Coronary artery (tissue), 2 donors: ENCODE measurements around the gene NOD2.

ENCODE experiments used
- DNase-seq: peaks from one replicate; pipeline ENCODE4 v3.0.0-alpha.2; 2017; ENCODE audit warnings: low spot score
- H3K27ac ChIP-seq, 2 donors: fragments of 200-600 bp; sonication (generic); one replicate each; pipeline ENCODE4 v1.5.1; 2016 to 2019
- H3K4me3 ChIP-seq: fragments of 200-600 bp; sonication (generic); 2 replicates; pipeline ENCODE4 v1.5.1; 2016; ENCODE audit warnings: mild to moderate bottlenecking, moderate library complexity
- CTCF ChIP-seq: fragments of 200-600 bp; sonication (generic); IDR thresholded peaks from one replicate; pipeline ENCODE4 v1.5.1; 2019; ENCODE audit warnings: antibody characterized with exemption

The NOD2 gene

GRCh38 chr16:50751528-50751927 lies 58.1 kb downstream of the NOD2 start:
- Histone ChIP-seq H3K4me3 (no peak overlapping the region), H3K27ac (no peak overlapping the region)
- TF ChIP-seq CTCF = no peak
- DNase-seq = no peak

GRCh38 chr16:50752471-50753235 lies 59.2 kb downstream of the NOD2 start:
- no peak for TF ChIP-seq CTCF
- Histone ChIP-seq H3K4me3 (no peak overlapping the region), H3K27ac (no peak overlapping the region)
- DNase-seq = no peak

GRCh38 chr16:50756473-50756872 lies 63.1 kb downstream of the NOD2 start:
- no peak for DNase-seq
- no peak overlapping the region for H3K27ac ChIP-seq
- H3K4me3 ChIP-seq = no peak overlapping the region
- no peak for TF ChIP-seq CTCF

GRCh38 chr16:50761267-50761666 lies 67.9 kb downstream of the NOD2 start:
- DNase-seq = no peak
- Histone ChIP-seq H3K27ac (no peak overlapping the region), H3K4me3 (no peak overlapping the region)
- no peak for TF ChIP-seq CTCF

- no peak for TF ChIP-seq CTCF
- Histone ChIP-seq H3K4me3 (no peak overlapping the region), H3K27ac (no peak overlapping the region)
- DNase-seq = no peak
Measured at GRCh38 chr16:50762241-50762640, 68.8 kb downstream of the NOD2 start.

- Histone ChIP-seq H3K4me3 (no peak overlapping the region), H3K27ac (no peak overlapping the region)
- no peak for TF ChIP-seq CTCF
- no peak for DNase-seq
Measured at GRCh38 chr16:50763211-50763610, 69.8 kb downstream of the NOD2 start.

- TF ChIP-seq CTCF = no peak
- DNase-seq = no peak
- Histone ChIP-seq H3K27ac (no peak overlapping the region), H3K4me3 (no peak overlapping the region)
Measured at GRCh38 chr16:50765260-50765659, 71.9 kb downstream of the NOD2 start.
